Measurements from ENCODE around the gene DNM2. TPM values are rescaled to one million over a fixed set of nuclear protein-coding genes. Genes with fewer than 3 reads are reported as not detected.
A peak's percentile ranks its signal among the peaks of the same experiment; 100 is the strongest.

DNM2 gene
- total and polyA plus RNA-seq, 9 of the 15 experiments (the other 6 are each of a cell fraction or from before 2014, with no cell fraction given), result 2.2 to 161 (median 72.6) TPM

DNA sequence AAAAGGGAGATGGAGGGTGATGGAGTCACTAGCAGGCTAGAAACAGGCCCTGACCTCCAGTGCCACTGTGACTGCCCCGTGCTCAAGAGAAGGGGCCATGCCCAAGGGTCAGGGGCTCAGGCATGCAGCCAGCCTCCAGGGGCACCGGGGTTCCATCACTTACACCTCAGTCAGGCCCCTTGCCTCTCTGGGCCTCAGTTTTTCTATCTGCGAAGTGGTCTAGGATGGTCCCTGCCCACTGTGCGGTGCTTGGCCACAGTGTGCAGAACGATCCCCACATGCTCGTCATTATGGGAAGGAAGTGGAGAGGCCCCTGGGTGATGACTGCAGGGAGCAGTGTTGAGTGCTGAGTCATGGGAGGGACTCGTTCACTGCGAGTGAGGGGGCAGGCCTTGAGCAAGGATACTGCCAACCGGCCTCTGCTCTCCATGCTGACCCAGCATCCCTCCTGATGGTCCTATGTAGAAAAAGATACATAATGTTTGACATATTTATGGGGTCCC lies 95.1 kb downstream of the DNM2 start (continued):
- TF ChIP-seq RBM25 (IDR thresholded peaks at IDR 0.05; ENCODE audit: low read depth, low read length, severe bottlenecking) (no peak), SOX6 (IDR thresholded peaks at IDR 0.05) (peak; percentile 51; the same call in 1 of the 2 replicates), HOXB6 (CRISPR knock-in tag; IDR thresholded peaks at IDR 0.05; ENCODE audit: borderline replicate concordance) (no peak), RHOXF2B (CRISPR knock-in tag; conservative IDR thresholded peaks at IDR 0.05) (no peak), NFIX (CRISPR knock-in tag; IDR thresholded peaks at IDR 0.05; ENCODE audit: low read depth) (no peak), STAT5B (CRISPR knock-in tag; IDR thresholded peaks at IDR 0.05) (no peak), LCOR (CRISPR knock-in tag; IDR thresholded peaks at IDR 0.05) (no peak), ZBTB8A (IDR thresholded peaks at IDR 0.05; ENCODE audit: partially characterized antibody) (no peak), GABPB1 (CRISPR knock-in tag; IDR thresholded peaks at IDR 0.05) (peak; percentile 75; the same call in 1 of the 2 replicates), HLTF (IDR thresholded peaks at IDR 0.05) (no peak), SRSF1 (IDR thresholded peaks at IDR 0.05; ENCODE audit: low read depth, low read length) (no peak), KLF6 (CRISPR knock-in tag; IDR thresholded peaks at IDR 0.05; ENCODE audit: borderline replicate concordance) (no peak), CCNT2 (IDR thresholded peaks at IDR 0.05; ENCODE audit: borderline replicate concordance, extremely low read depth, insufficient read length, low read depth, low read length) (no peak), NEUROD1 (IDR thresholded peaks at IDR 0.05; ENCODE audit: borderline replicate concordance, low read depth, low read length, partially characterized antibody) (peak; percentile 32), FIP1L1 (IDR thresholded peaks at IDR 0.05; ENCODE audit: low read depth, low read length, poor library complexity, severe bottlenecking) (no peak), ZNF507 (tag; conservative IDR thresholded peaks at IDR 0.05) (no peak), TCF7L2 (IDR thresholded peaks at IDR 0.05; ENCODE audit: low read depth, low read length) (no peak)
- TF ChIP-seq, protein P1, sequence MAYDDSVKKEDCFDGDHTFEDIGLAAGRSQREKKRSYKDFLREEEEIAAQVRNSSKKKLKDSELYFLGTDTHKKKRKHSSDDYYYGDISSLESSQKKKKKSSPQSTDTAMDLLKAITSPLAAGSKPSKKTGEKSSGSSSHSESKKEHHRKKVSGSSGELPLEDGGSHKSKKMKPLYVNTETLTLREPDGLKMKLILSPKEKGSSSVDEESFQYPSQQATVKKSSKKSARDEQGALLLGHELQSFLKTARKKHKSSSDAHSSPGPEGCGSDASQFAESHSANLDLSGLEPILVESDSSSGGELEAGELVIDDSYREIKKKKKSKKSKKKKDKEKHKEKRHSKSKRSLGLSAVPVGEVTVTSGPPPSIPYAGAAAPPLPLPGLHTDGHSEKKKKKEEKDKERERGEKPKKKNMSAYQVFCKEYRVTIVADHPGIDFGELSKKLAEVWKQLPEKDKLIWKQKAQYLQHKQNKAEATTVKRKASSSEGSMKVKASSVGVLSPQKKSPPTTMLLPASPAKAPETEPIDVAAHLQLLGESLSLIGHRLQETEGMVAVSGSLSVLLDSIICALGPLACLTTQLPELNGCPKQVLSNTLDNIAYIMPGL (CRISPR knock-in tag; IDR thresholded peaks at IDR 0.05), result no peak
- TF ChIP-seq, protein P2, sequence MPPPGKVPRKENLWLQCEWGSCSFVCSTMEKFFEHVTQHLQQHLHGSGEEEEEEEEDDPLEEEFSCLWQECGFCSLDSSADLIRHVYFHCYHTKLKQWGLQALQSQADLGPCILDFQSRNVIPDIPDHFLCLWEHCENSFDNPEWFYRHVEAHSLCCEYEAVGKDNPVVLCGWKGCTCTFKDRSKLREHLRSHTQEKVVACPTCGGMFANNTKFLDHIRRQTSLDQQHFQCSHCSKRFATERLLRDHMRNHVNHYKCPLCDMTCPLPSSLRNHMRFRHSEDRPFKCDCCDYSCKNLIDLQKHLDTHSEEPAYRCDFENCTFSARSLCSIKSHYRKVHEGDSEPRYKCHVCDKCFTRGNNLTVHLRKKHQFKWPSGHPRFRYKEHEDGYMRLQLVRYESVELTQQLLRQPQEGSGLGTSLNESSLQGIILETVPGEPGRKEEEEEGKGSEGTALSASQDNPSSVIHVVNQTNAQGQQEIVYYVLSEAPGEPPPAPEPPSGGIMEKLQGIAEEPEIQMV (tag; conservative IDR thresholded peaks at IDR 0.05; ENCODE audit: low read depth), result no peak
- TF ChIP-seq, protein P3, sequence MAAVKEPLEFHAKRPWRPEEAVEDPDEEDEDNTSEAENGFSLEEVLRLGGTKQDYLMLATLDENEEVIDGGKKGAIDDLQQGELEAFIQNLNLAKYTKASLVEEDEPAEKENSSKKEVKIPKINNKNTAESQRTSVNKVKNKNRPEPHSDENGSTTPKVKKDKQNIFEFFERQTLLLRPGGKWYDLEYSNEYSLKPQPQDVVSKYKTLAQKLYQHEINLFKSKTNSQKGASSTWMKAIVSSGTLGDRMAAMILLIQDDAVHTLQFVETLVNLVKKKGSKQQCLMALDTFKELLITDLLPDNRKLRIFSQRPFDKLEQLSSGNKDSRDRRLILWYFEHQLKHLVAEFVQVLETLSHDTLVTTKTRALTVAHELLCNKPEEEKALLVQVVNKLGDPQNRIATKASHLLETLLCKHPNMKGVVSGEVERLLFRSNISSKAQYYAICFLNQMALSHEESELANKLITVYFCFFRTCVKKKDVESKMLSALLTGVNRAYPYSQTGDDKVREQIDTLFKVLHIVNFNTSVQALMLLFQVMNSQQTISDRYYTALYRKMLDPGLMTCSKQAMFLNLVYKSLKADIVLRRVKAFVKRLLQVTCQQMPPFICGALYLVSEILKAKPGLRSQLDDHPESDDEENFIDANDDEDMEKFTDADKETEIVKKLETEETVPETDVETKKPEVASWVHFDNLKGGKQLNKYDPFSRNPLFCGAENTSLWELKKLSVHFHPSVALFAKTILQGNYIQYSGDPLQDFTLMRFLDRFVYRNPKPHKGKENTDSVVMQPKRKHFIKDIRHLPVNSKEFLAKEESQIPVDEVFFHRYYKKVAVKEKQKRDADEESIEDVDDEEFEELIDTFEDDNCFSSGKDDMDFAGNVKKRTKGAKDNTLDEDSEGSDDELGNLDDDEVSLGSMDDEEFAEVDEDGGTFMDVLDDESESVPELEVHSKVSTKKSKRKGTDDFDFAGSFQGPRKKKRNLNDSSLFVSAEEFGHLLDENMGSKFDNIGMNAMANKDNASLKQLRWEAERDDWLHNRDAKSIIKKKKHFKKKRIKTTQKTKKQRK (IDR thresholded peaks at IDR 0.05; ENCODE audit: borderline replicate concordance, low read depth, low read length), result no peak
- TF ChIP-seq, protein P4, sequence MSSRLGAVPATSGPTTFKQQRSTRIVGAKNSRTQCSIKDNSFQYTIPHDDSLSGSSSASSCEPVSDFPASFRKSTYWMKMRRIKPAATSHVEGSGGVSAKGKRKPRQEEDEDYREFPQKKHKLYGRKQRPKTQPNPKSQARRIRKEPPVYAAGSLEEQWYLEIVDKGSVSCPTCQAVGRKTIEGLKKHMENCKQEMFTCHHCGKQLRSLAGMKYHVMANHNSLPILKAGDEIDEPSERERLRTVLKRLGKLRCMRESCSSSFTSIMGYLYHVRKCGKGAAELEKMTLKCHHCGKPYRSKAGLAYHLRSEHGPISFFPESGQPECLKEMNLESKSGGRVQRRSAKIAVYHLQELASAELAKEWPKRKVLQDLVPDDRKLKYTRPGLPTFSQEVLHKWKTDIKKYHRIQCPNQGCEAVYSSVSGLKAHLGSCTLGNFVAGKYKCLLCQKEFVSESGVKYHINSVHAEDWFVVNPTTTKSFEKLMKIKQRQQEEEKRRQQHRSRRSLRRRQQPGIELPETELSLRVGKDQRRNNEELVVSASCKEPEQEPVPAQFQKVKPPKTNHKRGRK (tag; IDR thresholded peaks at IDR 0.05), result no peak
